DND-41 (cell line): ENCODE data around the gene FBXL13.

ENCODE experiments used
- EZH2 ChIP-seq: IDR thresholded peaks from 3 replicates; pipeline ENCODE4 v1.6.1; 2012; ENCODE audit warnings: borderline replicate concordance, low read depth, mild to moderate bottlenecking, moderate library complexity, low read length, inconsistent platforms; ENCODE audit not compliant: severe bottlenecking
- TF ChIP-seq, protein P1 (sequence below): IDR thresholded peaks from 2 replicates; pipeline ENCODE4 v1.5.1; 2012; ENCODE audit warnings: borderline replicate concordance, low read length, moderate library complexity, mild to moderate bottlenecking; ENCODE audit not compliant: poor library complexity, severe bottlenecking; ENCODE audit errors: extremely low read depth

DNA sequence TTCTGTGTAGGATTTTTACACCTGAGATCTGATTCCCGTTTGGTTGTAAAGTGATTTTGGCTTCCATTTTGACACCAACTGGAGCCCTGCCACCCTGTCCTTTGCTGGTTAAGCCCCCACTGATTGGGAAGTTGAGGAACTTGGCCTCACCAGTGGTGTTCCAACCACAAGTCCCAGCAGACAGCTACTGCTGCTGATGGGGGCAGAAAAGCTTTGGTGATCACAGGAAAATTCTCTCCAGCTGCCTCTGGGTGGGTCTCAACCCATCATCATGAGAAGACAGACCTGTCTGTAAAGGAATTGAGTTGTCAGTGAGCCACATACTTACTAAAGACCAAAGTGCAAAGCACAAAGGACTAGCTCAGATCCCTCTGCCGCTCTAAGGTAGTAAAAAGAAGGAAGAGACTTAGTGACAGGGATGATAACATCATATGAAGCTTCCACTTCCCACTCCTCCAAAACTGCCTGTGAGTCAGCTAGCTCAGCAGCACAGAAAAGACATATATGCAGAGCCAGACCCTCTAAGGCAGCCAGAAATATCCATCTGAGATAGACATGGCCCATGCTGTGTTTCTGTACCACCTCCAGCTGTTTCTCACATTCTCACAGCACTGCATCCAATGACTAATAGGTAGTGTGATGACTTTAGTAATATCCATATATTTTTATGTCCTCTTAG, 184.2 kb downstream of the FBXL13 start:
- TF ChIP-seq, protein P1, sequence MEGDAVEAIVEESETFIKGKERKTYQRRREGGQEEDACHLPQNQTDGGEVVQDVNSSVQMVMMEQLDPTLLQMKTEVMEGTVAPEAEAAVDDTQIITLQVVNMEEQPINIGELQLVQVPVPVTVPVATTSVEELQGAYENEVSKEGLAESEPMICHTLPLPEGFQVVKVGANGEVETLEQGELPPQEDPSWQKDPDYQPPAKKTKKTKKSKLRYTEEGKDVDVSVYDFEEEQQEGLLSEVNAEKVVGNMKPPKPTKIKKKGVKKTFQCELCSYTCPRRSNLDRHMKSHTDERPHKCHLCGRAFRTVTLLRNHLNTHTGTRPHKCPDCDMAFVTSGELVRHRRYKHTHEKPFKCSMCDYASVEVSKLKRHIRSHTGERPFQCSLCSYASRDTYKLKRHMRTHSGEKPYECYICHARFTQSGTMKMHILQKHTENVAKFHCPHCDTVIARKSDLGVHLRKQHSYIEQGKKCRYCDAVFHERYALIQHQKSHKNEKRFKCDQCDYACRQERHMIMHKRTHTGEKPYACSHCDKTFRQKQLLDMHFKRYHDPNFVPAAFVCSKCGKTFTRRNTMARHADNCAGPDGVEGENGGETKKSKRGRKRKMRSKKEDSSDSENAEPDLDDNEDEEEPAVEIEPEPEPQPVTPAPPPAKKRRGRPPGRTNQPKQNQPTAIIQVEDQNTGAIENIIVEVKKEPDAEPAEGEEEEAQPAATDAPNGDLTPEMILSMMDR, result no peak
- TF ChIP-seq EZH2, result no peak
